GM10266 (cell line): ENCODE measurements around the gene DCBLD2.

Experiments
- DNase-seq: peaks from one replicate; pipeline ENCODE4 v3.0.0; 2012; ENCODE audit errors: extremely low spot score
- CTCF ChIP-seq: IDR thresholded peaks from 2 replicates; pipeline ENCODE4 v1.5.1; 2012; ENCODE audit warnings: mild to moderate bottlenecking, low read depth; ENCODE audit not compliant: control insufficient read depth, insufficient read depth; ENCODE audit errors: missing control alignments

Gene DCBLD2

GRCh38 chr3:98903099-98903498 lies 1.6 kb upstream of the DCBLD2 start:
- TF ChIP-seq CTCF: no peak
- no peak for DNase-seq

GRCh38 chr3:98902351-98902740 lies 851 bp upstream of the DCBLD2 start:
- no peak for DNase-seq
- TF ChIP-seq CTCF: no peak

GRCh38 chr3:98901119-98901391 lies 440 bp downstream of the DCBLD2 start:
- no peak for DNase-seq
- no peak for TF ChIP-seq CTCF

GRCh38 chr3:98900265-98901118 lies 1.0 kb downstream of the DCBLD2 start:
- no peak for TF ChIP-seq CTCF
- DNase-seq: no peak

GRCh38 chr3:98897701-98898100 lies 3.8 kb downstream of the DCBLD2 start:
- DNase-seq: no peak

GRCh38 chr3:98894791-98895576 lies 6.5 kb downstream of the DCBLD2 start:
- DNase-seq: no peak
- TF ChIP-seq CTCF: no peak

More at GRCh38 chr3:98897701-98898100, 3.8 kb downstream of the DCBLD2 start:
- TF ChIP-seq CTCF: no peak

GRCh38 chr3:98893740-98894139 lies 7.8 kb downstream of the DCBLD2 start:
- no peak for TF ChIP-seq CTCF
- DNase-seq: no peak
